ENCODE results near the gene IGF1R.

IGF1R gene

DNA sequence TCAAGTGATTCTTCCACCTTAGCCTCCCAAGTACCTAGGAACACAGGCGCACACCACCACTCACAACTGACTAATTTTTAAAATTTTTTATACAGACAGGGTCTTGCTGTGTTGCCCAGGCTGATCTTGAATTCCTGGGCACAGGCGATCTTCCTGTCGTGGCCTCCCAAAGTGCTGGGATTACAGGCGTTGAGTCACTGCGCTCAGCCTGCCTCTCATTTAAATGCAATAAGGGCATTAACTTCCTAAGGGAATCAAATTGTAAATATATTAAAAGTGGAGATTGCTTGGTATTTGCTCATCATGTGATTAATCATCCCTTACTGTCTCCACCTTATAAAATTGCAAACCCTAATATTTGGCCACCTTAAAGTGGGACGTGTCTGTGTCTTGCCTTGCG lies 294.1 kb downstream of the IGF1R start:
- DNase-seq (no peak), ATAC-seq (replicated peaks) (no peak)
- Mint-ChIP-seq H3K36me3 (ENCODE audit: insufficient read depth) (peaks cover 8% of the 10 kb centered on the region), H3K4me1 (ENCODE audit: low read depth in 2 of 2) (no peaks in the 10 kb centered on the region), H3K27me3 (peaks cover 0 to 4% of the 10 kb centered on the region in 2 donors), H3K27ac (no peak overlapping the region), H3K9me3 (no peaks in the 10 kb centered on the region), H3K4me3 (no peak overlapping the region)

DNA sequence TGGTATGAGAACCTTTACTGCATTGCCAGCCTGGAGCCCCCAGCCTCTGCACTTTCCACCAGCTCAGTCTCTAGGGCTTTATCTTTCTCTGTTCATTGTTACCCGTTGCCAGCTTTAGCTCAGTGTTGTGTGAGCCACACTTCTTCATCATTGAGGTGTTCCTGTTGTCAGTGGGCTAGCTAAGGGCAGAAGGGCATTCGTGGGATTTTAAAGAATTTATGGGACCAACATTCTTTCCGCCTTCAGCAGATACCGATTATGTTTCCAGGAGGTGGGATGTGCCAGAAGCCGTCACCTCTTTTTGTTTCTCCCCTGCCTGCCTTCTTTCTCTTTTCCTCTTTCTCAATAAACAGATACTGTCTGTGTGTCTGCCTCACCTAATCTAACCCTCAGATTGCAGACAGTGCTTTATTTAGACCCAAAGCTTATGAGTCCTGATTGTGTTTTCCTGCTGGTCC lies 294.7 kb downstream of the IGF1R start:
- Mint-ChIP-seq H3K36me3 (ENCODE audit: insufficient read depth) (peaks cover 8% of the 10 kb centered on the region), H3K9me3 (no peaks in the 10 kb centered on the region), H3K4me1 (ENCODE audit: low read depth in 2 of 2) (no peaks in the 10 kb centered on the region), H3K4me3 (no peak overlapping the region), H3K27me3 (peaks cover 0 to 4% of the 10 kb centered on the region in 2 donors), H3K27ac (no peak overlapping the region)
- ATAC-seq (replicated peaks) (no peak), DNase-seq (no peak)

DNA sequence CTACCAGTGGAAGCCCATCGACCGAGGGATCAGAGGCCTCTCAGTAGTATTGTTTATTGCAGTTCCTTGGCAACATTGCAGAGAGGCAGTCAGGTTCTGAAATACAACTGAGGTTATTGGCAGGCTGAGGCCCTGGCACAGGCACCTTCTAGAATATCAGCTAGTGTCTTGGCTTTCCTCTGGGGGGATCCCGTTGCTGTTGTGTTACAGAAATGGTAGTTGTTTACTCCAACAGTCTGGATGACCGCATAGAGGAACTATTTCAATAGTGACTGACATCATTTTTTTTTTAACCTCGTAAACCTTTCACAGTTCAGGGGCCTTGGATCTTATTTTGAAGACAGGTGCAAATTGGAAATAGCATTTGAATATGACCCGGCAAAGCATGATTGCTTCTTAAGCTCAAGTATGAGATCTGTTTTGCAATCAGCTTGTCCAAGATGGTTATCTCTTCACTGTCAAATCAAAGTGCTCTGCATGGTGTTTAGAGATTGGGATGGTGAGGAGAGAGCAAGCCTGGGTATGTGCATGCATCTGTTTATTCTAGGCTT lies 295.3 kb downstream of the IGF1R start:
- DNase-seq (no peak), ATAC-seq (replicated peaks) (no peak)
- Mint-ChIP-seq H3K4me3 (no peak overlapping the region), H3K9me3 (no peaks in the 10 kb centered on the region), H3K36me3 (ENCODE audit: insufficient read depth) (peaks cover 10% of the 10 kb centered on the region), H3K27me3 (peaks cover 0 to 4% of the 10 kb centered on the region in 2 donors), H3K27ac (no peak overlapping the region), H3K4me1 (ENCODE audit: low read depth in 2 of 2) (no peaks in the 10 kb centered on the region)

DNA sequence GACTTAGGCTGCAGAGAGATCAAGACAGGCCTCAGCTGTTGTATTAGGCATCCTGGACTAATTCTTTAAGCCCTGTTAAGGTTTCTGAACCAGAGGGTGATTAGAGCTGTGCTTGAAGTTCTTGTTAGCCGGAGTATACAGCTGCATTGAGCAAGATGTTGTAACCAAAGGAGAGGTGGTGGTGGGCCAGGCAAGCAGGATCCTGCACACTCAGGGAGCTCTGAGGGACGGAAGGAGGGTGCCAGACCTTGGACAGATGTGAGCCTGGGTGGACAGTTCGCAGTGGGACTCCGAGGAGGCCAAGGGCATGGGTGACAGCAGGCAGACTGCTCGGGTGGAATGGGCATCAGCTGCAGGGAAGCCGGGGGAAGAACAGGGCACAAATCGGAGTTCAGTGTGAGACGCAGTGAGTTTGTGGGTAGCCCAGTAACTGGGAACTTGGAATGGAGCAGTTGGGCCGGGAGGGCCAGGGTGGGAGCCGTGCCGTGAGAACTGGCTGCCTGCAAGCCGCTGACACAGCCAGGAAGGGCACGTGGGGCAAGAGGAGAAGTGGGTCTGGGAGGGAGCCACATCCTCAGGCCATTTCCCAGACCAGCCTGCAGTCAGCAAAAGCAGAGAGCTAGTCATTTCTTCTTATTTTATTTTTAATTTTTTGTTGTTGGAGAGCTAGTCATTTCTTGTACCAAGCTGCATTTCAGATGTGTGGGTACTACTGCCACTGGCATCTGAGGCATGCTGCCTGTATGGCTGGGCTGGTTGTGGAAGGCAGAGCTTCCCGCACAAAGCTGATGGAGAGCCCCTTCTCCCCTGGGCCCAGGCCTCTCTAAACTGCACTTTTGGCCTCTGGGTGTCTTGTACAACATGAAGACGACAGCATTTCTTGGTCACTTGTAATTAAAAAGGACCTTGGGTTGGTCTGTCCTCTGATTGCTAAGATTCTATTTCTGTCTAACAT lies 298.2 kb downstream of the IGF1R start:
- Mint-ChIP-seq H3K9me3 (no peaks in the 10 kb centered on the region), H3K27ac (peak overlapping the region in 1 of 2 donors; percentile 9), H3K4me3 (no peak overlapping the region), H3K27me3 (peaks cover 0 to 4% of the 10 kb centered on the region in 2 donors), H3K4me1 (ENCODE audit: low read depth in 2 of 2) (no peaks in the 10 kb centered on the region), H3K36me3 (ENCODE audit: insufficient read depth) (peaks cover 6% of the 10 kb centered on the region)
- no peak for DNase-seq
- no peak for ATAC-seq (replicated peaks)

DNA sequence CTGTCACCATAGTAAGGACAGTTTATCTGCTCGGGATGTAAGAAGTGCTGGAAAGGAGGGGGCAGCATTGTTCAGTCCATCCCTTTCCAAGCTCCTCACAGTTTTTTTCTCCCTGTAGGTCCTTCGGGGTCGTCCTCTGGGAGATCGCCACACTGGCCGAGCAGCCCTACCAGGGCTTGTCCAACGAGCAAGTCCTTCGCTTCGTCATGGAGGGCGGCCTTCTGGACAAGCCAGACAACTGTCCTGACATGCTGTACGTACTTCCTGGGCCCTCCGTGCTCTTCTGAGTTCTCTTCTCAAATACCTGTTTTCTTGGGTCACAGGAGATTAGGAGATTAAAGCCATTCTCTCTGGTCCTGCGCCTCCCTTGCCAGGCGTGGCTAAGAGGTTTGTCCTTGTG lies 300.1 kb downstream of the IGF1R start:
- no peak for ATAC-seq (replicated peaks)
- Mint-ChIP-seq H3K4me1 (ENCODE audit: low read depth in 2 of 2) (peaks cover 8 to 13% of the 10 kb centered on the region in 2 donors), H3K27ac (peak overlapping the region in 1 of 2 donors; percentile 27), H3K36me3 (ENCODE audit: insufficient read depth) (peaks cover 3% of the 10 kb centered on the region), H3K27me3 (no peaks in the 10 kb centered on the region), H3K4me3 (no peak overlapping the region), H3K9me3 (no peaks in the 10 kb centered on the region)
- no peak for DNase-seq

DNA sequence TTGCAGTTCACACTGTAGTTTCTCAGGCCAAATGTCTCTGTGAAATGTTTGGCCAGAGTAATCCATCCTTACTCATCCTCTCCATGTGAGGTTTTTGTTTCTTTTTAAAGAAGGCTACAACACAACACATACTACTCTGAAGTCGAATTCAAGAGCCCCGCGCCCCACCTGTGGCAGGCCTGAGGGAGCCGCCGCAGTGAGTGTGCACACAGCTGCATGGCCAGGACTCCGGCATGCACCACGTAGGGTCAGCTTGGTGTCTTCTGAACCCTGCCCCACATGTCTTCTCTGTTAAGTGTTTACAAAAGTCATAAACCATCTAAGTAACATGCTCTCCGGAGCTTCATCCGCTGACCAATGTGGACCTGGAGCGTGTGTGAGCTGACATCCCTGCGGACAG lies 300.6 kb downstream of the IGF1R start:
- no peak overlapping the region for H3K4me3 Mint-ChIP-seq
- peaks cover 3% of the 10 kb centered on the region for H3K36me3 Mint-ChIP-seq (ENCODE audit: insufficient read depth)
- H3K9me3 Mint-ChIP-seq = no peaks in the 10 kb centered on the region
- DNase-seq = no peak
- no peak for ATAC-seq (replicated peaks)
- peaks cover 8 to 14% of the 10 kb centered on the region in 2 donors for H3K4me1 Mint-ChIP-seq (ENCODE audit: low read depth in 2 of 2)
- no peaks in the 10 kb centered on the region for H3K27me3 Mint-ChIP-seq
- H3K27ac Mint-ChIP-seq = peak overlapping the region in 1 of 2 donors; percentile 27

DNA sequence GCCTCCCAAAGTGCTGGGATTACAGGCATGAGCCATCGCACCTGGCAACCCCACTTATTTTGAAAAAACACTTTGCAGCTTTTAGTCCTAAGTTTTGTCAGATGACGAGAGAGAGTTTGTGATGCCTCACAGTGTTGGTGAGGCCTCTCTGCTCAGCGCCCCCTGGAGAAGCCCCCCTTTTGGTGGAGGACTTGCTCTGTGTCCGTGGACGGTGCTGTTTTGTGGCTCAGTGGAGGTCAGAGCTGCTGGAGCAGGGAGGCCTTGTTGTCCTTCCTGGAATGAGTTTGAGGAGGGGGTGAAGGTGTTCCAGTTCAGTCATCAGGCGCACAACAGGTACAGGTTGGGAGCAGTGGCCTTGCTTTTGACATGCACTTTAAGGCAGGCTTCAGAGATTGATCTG lies 301.3 kb downstream of the IGF1R start:
- no peaks in the 10 kb centered on the region for H3K27me3 Mint-ChIP-seq
- H3K4me3 Mint-ChIP-seq = no peak overlapping the region
- DNase-seq = no peak
- peaks cover 8 to 14% of the 10 kb centered on the region in 2 donors for H3K4me1 Mint-ChIP-seq (ENCODE audit: low read depth in 2 of 2)
- no peaks in the 10 kb centered on the region for H3K9me3 Mint-ChIP-seq
- peaks cover 3% of the 10 kb centered on the region for H3K36me3 Mint-ChIP-seq (ENCODE audit: insufficient read depth)
- H3K27ac Mint-ChIP-seq = peak overlapping the region in 1 of 2 donors; percentile 27
- ATAC-seq (replicated peaks) = no peak

DNA sequence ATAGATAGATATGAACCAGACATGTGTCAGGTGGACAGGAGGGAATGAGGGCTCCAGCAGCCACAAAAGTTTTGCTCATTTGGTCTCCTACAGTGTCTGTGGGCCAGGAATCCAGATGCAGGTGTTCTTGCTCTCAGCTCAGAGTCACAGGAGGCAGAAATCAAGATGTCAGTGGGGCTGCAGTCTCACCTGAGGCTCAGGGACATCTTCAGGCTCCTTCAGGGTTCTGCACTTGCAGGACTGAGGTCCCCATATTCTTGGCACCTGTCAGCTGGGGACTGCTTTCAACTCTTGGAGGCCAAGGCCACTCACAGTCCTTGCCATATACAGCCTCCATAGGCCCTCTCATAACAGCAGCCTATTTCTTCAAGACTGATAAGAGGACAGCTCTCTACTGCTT lies 301.9 kb downstream of the IGF1R start:
- Mint-ChIP-seq H3K4me3 (no peak overlapping the region), H3K4me1 (ENCODE audit: low read depth in 2 of 2) (peaks cover 8 to 14% of the 10 kb centered on the region in 2 donors), H3K9me3 (no peaks in the 10 kb centered on the region), H3K36me3 (ENCODE audit: insufficient read depth) (peaks cover 3% of the 10 kb centered on the region), H3K27me3 (no peaks in the 10 kb centered on the region), H3K27ac (no peak overlapping the region)
- DNase-seq (no peak), ATAC-seq (replicated peaks) (no peak)

DNA sequence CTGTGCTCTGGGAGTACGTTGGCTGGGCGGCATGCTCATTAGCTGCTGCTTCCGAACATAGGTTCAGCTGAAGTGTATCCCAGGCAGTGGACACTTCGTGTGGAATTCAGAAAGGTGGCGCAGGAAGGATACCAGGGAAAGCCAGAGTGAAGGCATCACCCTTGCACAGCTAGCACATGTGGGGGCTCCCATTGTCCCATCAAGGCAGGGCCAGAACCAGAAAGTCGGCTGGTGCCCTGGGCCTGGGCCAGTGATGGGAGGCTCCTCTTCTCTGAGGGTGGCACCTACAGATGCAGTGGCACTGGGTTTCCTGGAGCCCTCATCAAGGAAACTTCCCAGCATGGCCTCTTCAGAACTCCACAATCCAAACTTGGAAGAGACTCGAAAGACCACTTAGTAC lies 302.7 kb downstream of the IGF1R start:
- ATAC-seq (replicated peaks) (no peak), DNase-seq (no peak)
- Mint-ChIP-seq H3K36me3 (ENCODE audit: insufficient read depth) (peaks cover 4% of the 10 kb centered on the region), H3K27me3 (no peaks in the 10 kb centered on the region), H3K4me1 (ENCODE audit: low read depth in 2 of 2) (peaks cover 8 to 14% of the 10 kb centered on the region in 2 donors), H3K9me3 (no peaks in the 10 kb centered on the region), H3K27ac (no peak overlapping the region), H3K4me3 (no peak overlapping the region)

DNA sequence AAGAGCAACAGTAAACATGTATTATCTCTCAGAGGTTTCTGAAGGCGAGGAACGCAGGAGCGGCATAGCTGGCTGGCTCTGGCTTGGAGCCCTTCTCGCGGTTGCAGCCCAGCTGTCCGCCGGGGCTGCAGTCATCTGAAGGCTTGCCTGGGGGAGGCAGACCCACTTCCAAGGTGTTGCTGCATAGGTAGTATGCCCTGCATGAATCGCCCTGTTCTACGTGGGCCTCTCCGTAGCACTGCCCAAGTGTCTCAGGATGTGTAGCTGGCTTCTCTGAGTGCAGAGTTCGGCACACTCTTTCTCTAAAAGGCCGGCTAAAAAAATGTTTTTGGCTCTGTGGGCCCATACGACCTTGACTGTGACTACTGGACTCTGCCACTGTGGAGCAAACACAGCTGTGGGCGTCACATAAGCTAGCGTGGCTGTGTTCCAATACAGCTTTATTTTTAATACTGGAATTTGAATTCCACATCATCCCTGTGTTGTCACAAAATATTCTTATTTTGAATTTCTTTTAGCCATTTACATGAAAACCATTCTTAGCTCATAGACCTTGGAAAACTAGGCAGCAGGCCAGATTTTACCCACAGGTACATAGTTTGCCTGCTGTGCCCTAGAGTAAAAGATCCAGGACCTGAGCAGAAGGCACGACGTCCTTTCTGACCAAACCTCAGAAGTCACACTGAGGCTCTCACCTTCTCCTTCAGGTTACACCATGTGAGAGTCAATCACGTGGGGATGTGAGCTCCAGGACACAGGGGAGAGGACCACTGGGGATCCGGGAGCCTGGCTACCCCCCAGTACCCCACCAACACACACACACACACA lies 303.4 kb downstream of the IGF1R start:
- no peak overlapping the region for H3K4me3 Mint-ChIP-seq
- H3K36me3 Mint-ChIP-seq (ENCODE audit: insufficient read depth) = peaks cover 6% of the 10 kb centered on the region
- DNase-seq = no peak
- no peaks in the 10 kb centered on the region for H3K9me3 Mint-ChIP-seq
- H3K27me3 Mint-ChIP-seq = no peaks in the 10 kb centered on the region
- ATAC-seq (replicated peaks) = no peak
- peaks cover 8 to 14% of the 10 kb centered on the region in 2 donors for H3K4me1 Mint-ChIP-seq (ENCODE audit: low read depth in 2 of 2)
- peak overlapping the region; percentile 66 to 92 for H3K27ac Mint-ChIP-seq

DNA sequence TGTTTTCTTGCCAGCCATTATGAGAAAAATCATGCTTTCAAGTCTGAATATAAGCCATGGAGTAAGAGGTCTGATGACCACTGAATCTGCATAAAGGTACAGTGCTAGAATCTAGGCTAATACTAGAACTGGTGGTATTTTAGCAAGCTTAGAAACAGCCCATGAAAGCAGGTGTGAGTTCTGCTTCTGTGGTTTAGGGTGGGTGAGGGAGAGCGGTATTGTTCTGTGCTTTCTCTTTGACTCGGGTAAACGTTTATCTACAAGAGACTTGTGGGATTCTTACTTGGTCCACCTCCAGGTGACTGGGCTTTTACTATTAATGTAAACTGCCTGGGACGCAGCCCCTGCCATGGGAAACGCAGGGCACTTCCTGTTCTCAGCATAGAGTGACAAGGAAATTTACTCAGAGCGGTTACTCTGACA lies 304.1 kb downstream of the IGF1R start:
- peaks cover 8 to 14% of the 10 kb centered on the region in 2 donors for H3K4me1 Mint-ChIP-seq (ENCODE audit: low read depth in 2 of 2)
- H3K36me3 Mint-ChIP-seq (ENCODE audit: insufficient read depth) = peaks cover 6% of the 10 kb centered on the region
- DNase-seq = no peak
- ATAC-seq (replicated peaks) = peak; percentile 74
- peak overlapping the region; percentile 65 to 67 for H3K4me3 Mint-ChIP-seq
- no peaks in the 10 kb centered on the region for H3K27me3 Mint-ChIP-seq
- no peaks in the 10 kb centered on the region for H3K9me3 Mint-ChIP-seq
- H3K27ac Mint-ChIP-seq = peak overlapping the region; percentile 66 to 92

DNA sequence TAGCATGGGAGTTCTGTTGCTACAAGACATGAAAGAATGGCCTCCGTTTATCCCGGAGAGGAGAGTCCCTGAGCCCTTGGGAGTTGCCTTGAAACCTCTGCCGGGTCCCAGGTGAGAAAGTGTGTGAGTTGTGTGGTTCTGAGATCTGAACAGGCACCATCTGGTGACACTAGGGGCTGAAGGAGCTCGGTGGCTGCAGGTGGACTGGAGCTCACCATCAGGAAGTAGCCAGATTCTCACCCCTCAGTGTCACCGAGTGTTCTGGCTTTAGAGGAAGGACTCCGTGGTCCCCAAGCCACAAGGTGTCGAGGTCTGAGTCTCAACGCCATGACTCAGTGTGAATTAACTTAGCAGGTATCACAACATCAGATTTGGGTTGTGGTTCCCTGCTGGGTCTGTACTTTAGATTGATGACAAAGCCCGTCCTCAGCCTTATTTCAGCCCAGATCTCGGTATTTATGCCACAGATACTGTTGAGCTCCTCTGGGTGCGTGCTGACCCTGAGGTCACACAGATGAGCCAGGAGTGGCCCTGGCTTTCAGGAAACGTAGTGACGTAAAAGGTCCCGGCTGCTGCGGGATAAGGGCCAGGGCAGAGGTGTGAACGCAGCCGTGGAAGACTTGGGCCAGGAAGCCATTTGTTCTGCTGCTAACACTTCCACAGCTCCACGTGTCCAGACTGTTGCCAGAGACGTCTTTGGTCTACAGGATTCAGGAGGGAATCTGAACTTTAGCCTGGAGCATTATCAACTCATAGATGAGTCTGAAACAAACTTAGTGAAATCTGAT lies 304.9 kb downstream of the IGF1R start:
- Mint-ChIP-seq H3K9me3 (no peaks in the 10 kb centered on the region), H3K4me1 (ENCODE audit: low read depth in 2 of 2) (peaks cover 8 to 14% of the 10 kb centered on the region in 2 donors), H3K36me3 (ENCODE audit: insufficient read depth) (peaks cover 6% of the 10 kb centered on the region), H3K27me3 (no peaks in the 10 kb centered on the region), H3K27ac (peak overlapping the region; percentile 66 to 92), H3K4me3 (peak overlapping the region; percentile 65 to 67)
- ATAC-seq (replicated peaks) (peak; percentile 69), DNase-seq (peak in 2 of 3 experiments; percentile 2 to 3)

All from effector memory CD8-positive, alpha-beta T cell (primary cell).